ENCODE data around the gene RASSF10. TPM values are rescaled to one million over a fixed set of nuclear protein-coding genes. Genes with fewer than 3 reads are reported as not detected.

Gene RASSF10
- total RNA-seq, 1 experiment from 2014 or later, result 10.0 TPM

GRCh38 chr11:12989428-12990161, 19.5 kb upstream of the RASSF10 start:
- DNase-seq, result no peak
- no peak for TF ChIP-seq CTCF (IDR thresholded peaks at IDR 0.05; ENCODE audit: unreplicated experiment)
- CTCF ChIA-PET, result no interaction called here
- Mint-ChIP-seq H3K4me1 (ENCODE audit: low read depth, unreplicated experiment) (peaks cover 16% of the 10 kb centered on the region), H3K9me3 (ENCODE audit: low read depth, unreplicated experiment) (no peaks in the 10 kb centered on the region), H3K36me3 (ENCODE audit: insufficient read depth, unreplicated experiment) (no peaks in the 10 kb centered on the region), H3K27ac (ENCODE audit: unreplicated experiment) (no peak overlapping the region), H3K27me3 (ENCODE audit: unreplicated experiment) (no peaks in the 10 kb centered on the region), H3K4me3 (ENCODE audit: low read depth, unreplicated experiment) (no peak overlapping the region)
- intact Hi-C loops (cut with micrococcal nuclease; ENCODE audit: unreplicated experiment), result no loop called here
- no TSS peak for BruUV-seq (replicated peaks)

GRCh38 chr11:12990162-12990480, 19.0 kb upstream of the RASSF10 start:
- CTCF ChIA-PET, result no interaction called here
- intact Hi-C loops (cut with micrococcal nuclease; ENCODE audit: unreplicated experiment), result no loop called here
- H3K4me1 Mint-ChIP-seq (ENCODE audit: low read depth, unreplicated experiment), result peaks cover 19% of the 10 kb centered on the region
- TF ChIP-seq CTCF (IDR thresholded peaks at IDR 0.05; ENCODE audit: unreplicated experiment), result no peak
- DNase-seq, result no peak
- H3K36me3 Mint-ChIP-seq (ENCODE audit: insufficient read depth, unreplicated experiment), result no peaks in the 10 kb centered on the region
- no peaks in the 10 kb centered on the region for H3K27me3 Mint-ChIP-seq (ENCODE audit: unreplicated experiment)
- no peak overlapping the region for H3K4me3 Mint-ChIP-seq (ENCODE audit: low read depth, unreplicated experiment)
- no TSS peak for BruUV-seq (replicated peaks)
- H3K27ac Mint-ChIP-seq (ENCODE audit: unreplicated experiment), result no peak overlapping the region
- no peaks in the 10 kb centered on the region for H3K9me3 Mint-ChIP-seq (ENCODE audit: low read depth, unreplicated experiment)

GRCh38 chr11:12991426-12991825, 17.7 kb upstream of the RASSF10 start:
- Mint-ChIP-seq H3K4me3 (ENCODE audit: low read depth, unreplicated experiment) (no peak overlapping the region), H3K27ac (ENCODE audit: unreplicated experiment) (no peak overlapping the region), H3K27me3 (ENCODE audit: unreplicated experiment) (no peaks in the 10 kb centered on the region), H3K36me3 (ENCODE audit: insufficient read depth, unreplicated experiment) (no peaks in the 10 kb centered on the region), H3K9me3 (ENCODE audit: low read depth, unreplicated experiment) (no peaks in the 10 kb centered on the region), H3K4me1 (ENCODE audit: low read depth, unreplicated experiment) (peaks cover 19% of the 10 kb centered on the region)
- CTCF ChIA-PET, result no interaction called here
- no peak for DNase-seq
- BruUV-seq (replicated peaks), result no TSS peak
- no peak for TF ChIP-seq CTCF (IDR thresholded peaks at IDR 0.05; ENCODE audit: unreplicated experiment)
- intact Hi-C loops (cut with micrococcal nuclease; ENCODE audit: unreplicated experiment), result no loop called here

- Mint-ChIP-seq H3K4me3 (ENCODE audit: low read depth, unreplicated experiment) (no peak overlapping the region), H3K4me1 (ENCODE audit: low read depth, unreplicated experiment) (peaks cover 19% of the 10 kb centered on the region), H3K36me3 (ENCODE audit: insufficient read depth, unreplicated experiment) (no peaks in the 10 kb centered on the region), H3K9me3 (ENCODE audit: low read depth, unreplicated experiment) (no peaks in the 10 kb centered on the region), H3K27me3 (ENCODE audit: unreplicated experiment) (no peaks in the 10 kb centered on the region), H3K27ac (ENCODE audit: unreplicated experiment) (no peak overlapping the region)
- no peak for DNase-seq
- no TSS peak for BruUV-seq (replicated peaks)
- CTCF ChIA-PET, result interaction anchor here (0.9 kb wide), 1 partner anchor 71 kb away, joined by 3 read pairs; no protein-coding TSS in a partner anchor
- no peak for TF ChIP-seq CTCF (IDR thresholded peaks at IDR 0.05; ENCODE audit: unreplicated experiment)
- intact Hi-C loops (cut with micrococcal nuclease; ENCODE audit: unreplicated experiment), result no loop called here
Observed at GRCh38 chr11:12993626-12994025, 15.5 kb upstream of the RASSF10 start.
